HPDE6-E6E7 (cell line): Measurements from ENCODE around the gene FAM174B.

Source experiments
- DNase-seq: peaks from one replicate; pipeline ENCODE4 v3.0.0; 2011; ENCODE audit warnings: missing footprints; ENCODE audit errors: extremely low spot score

Gene FAM174B

GRCh38 chr15:92655178-92655995 is at the start of gene FAM174B:
TSS of gene FAM174B (minus strand) at chr15:92655775.
- no peak for DNase-seq

GRCh38 chr15:92696096-92696495 is 40.5 kb upstream of the FAM174B start:
- no peak for DNase-seq

GRCh38 chr15:92693691-92694331 is 38.2 kb upstream of the FAM174B start:
- DNase-seq = no peak

- no peak for DNase-seq
These were observed 34.8 kb upstream of the FAM174B start for GRCh38 chr15:92690395-92690794.

- DNase-seq = no peak
These were observed 32.2 kb upstream of the FAM174B start for GRCh38 chr15:92687746-92688145.

GRCh38 chr15:92687195-92687602 is 31.6 kb upstream of the FAM174B start:
- no peak for DNase-seq

GRCh38 chr15:92683511-92683834 is 27.9 kb upstream of the FAM174B start:
- no peak for DNase-seq

- DNase-seq = no peak
These were observed 27.4 kb upstream of the FAM174B start for GRCh38 chr15:92682741-92683510.

GRCh38 chr15:92681141-92681631 is 25.6 kb upstream of the FAM174B start:
- no peak for DNase-seq

GRCh38 chr15:92677999-92678398 is 22.4 kb upstream of the FAM174B start:
- no peak for DNase-seq

GRCh38 chr15:92676561-92676960 is 21.0 kb upstream of the FAM174B start:
- no peak for DNase-seq

- no peak for DNase-seq
These were observed 19.9 kb upstream of the FAM174B start for GRCh38 chr15:92675485-92675884.

GRCh38 chr15:92674347-92674746 is 18.8 kb upstream of the FAM174B start:
- no peak for DNase-seq

GRCh38 chr15:92672102-92672501 is 16.5 kb upstream of the FAM174B start:
- DNase-seq = no peak

- DNase-seq = no peak
These were observed 15.8 kb upstream of the FAM174B start for GRCh38 chr15:92671406-92671805.

- no peak for DNase-seq
These were observed 15.0 kb upstream of the FAM174B start for GRCh38 chr15:92670621-92671020.

GRCh38 chr15:92669432-92669831 is 13.9 kb upstream of the FAM174B start:
- DNase-seq = no peak

GRCh38 chr15:92668620-92669019 is 13.0 kb upstream of the FAM174B start:
- no peak for DNase-seq

- DNase-seq = no peak
These were observed 12.5 kb upstream of the FAM174B start for GRCh38 chr15:92667970-92668485.

- DNase-seq = no peak
These were observed 11.8 kb upstream of the FAM174B start for GRCh38 chr15:92667287-92667904.

- no peak for DNase-seq
These were observed 11.2 kb upstream of the FAM174B start for GRCh38 chr15:92666780-92667179.

GRCh38 chr15:92665100-92665555 is 9.6 kb upstream of the FAM174B start:
- DNase-seq = no peak
